Urinary bladder (tissue), 4 donors: ENCODE measurements around the gene FGD5. TPM values are rescaled to one million over a fixed set of nuclear protein-coding genes. Genes with fewer than 3 reads are reported as not detected.

Source experiments
- DNase-seq: peaks from one replicate; pipeline ENCODE4 v3.0.0-alpha.2; 2015; ENCODE audit errors: extremely low spot score
- H3K27ac ChIP-seq: one replicate; pipeline ENCODE4 v1.5.1; 2013; ENCODE audit warnings: low read depth, mild to moderate bottlenecking, moderate library complexity
- H3K36me3 ChIP-seq: one replicate; pipeline ENCODE4 v1.6.1; 2013; ENCODE audit warnings: mild to moderate bottlenecking, moderate library complexity; ENCODE audit not compliant: insufficient read depth
- H3K4me1 ChIP-seq: one replicate; pipeline ENCODE4 v1.6.1; 2013; ENCODE audit warnings: mild to moderate bottlenecking, moderate library complexity; ENCODE audit not compliant: insufficient read depth
- H3K4me3 ChIP-seq: one replicate; pipeline ENCODE4 v1.5.1; 2013; ENCODE audit warnings: low read depth, low read length
- WGBS: extraction: QIAGEN DNeasy Blood & Tissue Kit; methylation state at CpG from one replicate; pipeline ENCODE4 v1.1.7; 2013; 5-methylcytosine and 5-hydroxymethylcytosine counted together
- polyA plus RNA-seq: library from polyadenylated mRNA; stranded (reverse); fragments of 200-250 nt; gene quantifications from one replicate; pipeline ENCODE4 v1.2.3, GENCODE V29; 2013
- total RNA-seq: library from RNA; depleted of rRNA; stranded (reverse); fragments of >200 nt; gene quantifications from one replicate; pipeline ENCODE4 v1.2.3, GENCODE V29; 2014
- donor health status: healthy with polysubstance abuse.
- donor health status: healthy.

The FGD5 gene
- total and polyA plus RNA-seq, 2 donors: 18.8 to 25.7 TPM

- Histone ChIP-seq H3K27ac (no peak overlapping the region), H3K36me3 (no peaks in the 10 kb centered on the region), H3K4me3 (no peak overlapping the region), H3K4me1 (no peaks in the 10 kb centered on the region)
- DNase-seq: no peak
- WGBS: 34% methylated on average over 1 of the region's 1 CpG
Measured at GRCh38 chr3:14976317-14976716, 157.6 kb downstream of the FGD5 start.

- Histone ChIP-seq H3K4me3 (no peak overlapping the region), H3K36me3 (no peaks in the 10 kb centered on the region), H3K27ac (no peak overlapping the region), H3K4me1 (no peaks in the 10 kb centered on the region)
- no peak for DNase-seq
- WGBS: 80% methylated on average over 4 of the region's 4 CpGs
Measured at GRCh38 chr3:14980689-14981088, 161.9 kb downstream of the FGD5 start.

Other genes starting within 250 kb of the FGD5 start
- gene CCDC174, start 167.2 kb upstream of the FGD5 start, total RNA-seq: 21.3 TPM
- gene CCDC174, start 167.2 kb upstream of the FGD5 start, polyA plus RNA-seq: 13.7 TPM
- 0.26 TPM for gene C3orf20, start 143.8 kb upstream of the FGD5 start, total RNA-seq
- not detected for gene C3orf20, start 143.8 kb upstream of the FGD5 start, polyA plus RNA-seq
- gene NR2C2, start 128.6 kb downstream of the FGD5 start, total RNA-seq: 63.1 TPM
- 18.2 TPM for gene NR2C2, start 128.6 kb downstream of the FGD5 start, polyA plus RNA-seq
- 19.8 TPM for gene MRPS25, start 246.4 kb downstream of the FGD5 start, total RNA-seq
- 48.4 TPM for gene MRPS25, start 246.4 kb downstream of the FGD5 start, polyA plus RNA-seq